HepG2 (cell line): Measurements from ENCODE around the gene SLC35D2. TPM values are rescaled to one million over a fixed set of nuclear protein-coding genes. Genes with fewer than 3 reads are reported as not detected.

ENCODE experiments used
- AGO1 ChIP-seq: fragments of 200-400 bp; formaldehyde crosslinking; IDR thresholded peaks from 2 replicates; pipeline ENCODE4 v1.6.1; 2017; ENCODE audit warnings: mild to moderate bottlenecking, low read depth, low read length, moderate library complexity; ENCODE audit not compliant: poor library complexity, severe bottlenecking
- CENPX ChIP-seq: sonication (generic); formaldehyde crosslinking; IDR thresholded peaks from 2 replicates; pipeline ENCODE4 v1.9.0; 2021; ENCODE audit warnings: mild to moderate bottlenecking, missing genetic modification reagents, moderate library complexity
- CSRNP2 ChIP-seq: sonication (generic); formaldehyde crosslinking; conservative IDR thresholded peaks from 2 replicates; pipeline ENCODE4 v1.8.0; 2022; ENCODE audit warnings: low read depth, missing genetic modification reagents
- GATA4 ChIP-seq: sonication (generic); IDR thresholded peaks from 2 replicates; pipeline ENCODE4 v1.6.1; 2016; ENCODE audit warnings: antibody characterized with exemption, low read depth, borderline replicate concordance
- IRX3 ChIP-seq: sonication (generic); formaldehyde crosslinking; IDR thresholded peaks from 2 replicates; pipeline ENCODE4 v1.8.1; 2023; ENCODE audit warnings: mild to moderate bottlenecking, low read depth, missing genetic modification reagents, borderline replicate concordance
- JUN ChIP-seq: sonication (generic); formaldehyde crosslinking; IDR thresholded peaks from 2 replicates; pipeline ENCODE4 v1.4.0; 2020; ENCODE audit warnings: mild to moderate bottlenecking, missing genetic modification reagents
- NFAT5 ChIP-seq: sonication (generic); formaldehyde crosslinking; IDR thresholded peaks from 2 replicates; pipeline ENCODE4 v1.4.0; 2020; ENCODE audit warnings: missing genetic modification reagents
- NFATC3 ChIP-seq: sonication (generic); formaldehyde crosslinking; IDR thresholded peaks from 2 replicates; pipeline ENCODE4 v1.5.1; 2020; ENCODE audit warnings: mild to moderate bottlenecking, missing genetic modification reagents
- RBM22 ChIP-seq: fragments of 200-400 bp; formaldehyde crosslinking; optimal IDR thresholded peaks from 2 replicates; pipeline ENCODE3; 2017; ENCODE audit warnings: mild to moderate bottlenecking, low read length, moderate library complexity
- SIX1 ChIP-seq: sonication (generic); formaldehyde crosslinking; IDR thresholded peaks from 2 replicates; pipeline ENCODE4 v1.4.0; 2020; ENCODE audit warnings: missing genetic modification reagents, borderline replicate concordance
- XRCC5 ChIP-seq: fragments of 200-400 bp; formaldehyde crosslinking; optimal IDR thresholded peaks from 2 replicates; pipeline ENCODE3; 2017; ENCODE audit warnings: mild to moderate bottlenecking, low read length
- ZFP37 ChIP-seq: sonication (generic); formaldehyde crosslinking; IDR thresholded peaks from 2 replicates; pipeline ENCODE4 v1.4.0; 2020; ENCODE audit warnings: missing genetic modification reagents, borderline replicate concordance
- ZKSCAN8 ChIP-seq: IDR thresholded peaks from 2 replicates; pipeline ENCODE4 v1.6.1; 2016; ENCODE audit warnings: borderline replicate concordance, missing genetic modification reagents, missing compliant biosample characterization
- ZNF350 ChIP-seq: sonication (generic); formaldehyde crosslinking; IDR thresholded peaks from 2 replicates; pipeline ENCODE4 v1.4.0; 2020; ENCODE audit warnings: mild to moderate bottlenecking, low read depth, missing genetic modification reagents, borderline replicate concordance
- ZNF556 ChIP-seq: sonication (generic); formaldehyde crosslinking; IDR thresholded peaks from 2 replicates; pipeline ENCODE4 v1.4.0; 2020; ENCODE audit warnings: mild to moderate bottlenecking, missing genetic modification reagents, borderline replicate concordance
- ZNF564 ChIP-seq: sonication (generic); formaldehyde crosslinking; IDR thresholded peaks from 2 replicates; pipeline ENCODE4 v1.8.1; 2023; ENCODE audit warnings: mild to moderate bottlenecking, missing genetic modification reagents
- ZNF577 ChIP-seq: sonication (generic); formaldehyde crosslinking; IDR thresholded peaks from 2 replicates; pipeline ENCODE4 v1.4.0; 2020; ENCODE audit warnings: mild to moderate bottlenecking, low read depth, missing genetic modification reagents, borderline replicate concordance
- ZNF605 ChIP-seq: sonication (generic); formaldehyde crosslinking; IDR thresholded peaks from 2 replicates; pipeline ENCODE4 v1.8.0; 2022; ENCODE audit warnings: mild to moderate bottlenecking, missing genetic modification reagents
- ZNF720 ChIP-seq: sonication (generic); formaldehyde crosslinking; IDR thresholded peaks from 2 replicates; pipeline ENCODE4 v1.4.0; 2020; ENCODE audit warnings: missing genetic modification reagents
- ZNF75D ChIP-seq: sonication (generic); formaldehyde crosslinking; IDR thresholded peaks from 2 replicates; pipeline ENCODE4 v1.8.1; 2023; ENCODE audit warnings: missing genetic modification reagents, mild to moderate bottlenecking, borderline replicate concordance
- ZNF891 ChIP-seq: sonication (generic); formaldehyde crosslinking; IDR thresholded peaks from 2 replicates; pipeline ENCODE4 v1.5.0; 2020; ENCODE audit warnings: mild to moderate bottlenecking, missing genetic modification reagents
- polyA plus RNA-seq, 8 experiments: library from polyadenylated mRNA; depleted of rRNA in 3 of 8; stranded (reverse) in 7 of 8; unstranded in 1 of 8; fragments of >200 nt; fragmentation: Illumina TruSeq in 4 of 8; extraction: Trizol in 4 of 8; gene quantifications; 2 replicates each; pipeline versions ENCODE4 v1.2.1 to v1.2.3, GENCODE V29; 2011 to 2016; ENCODE audit warnings: low read depth in 4 of 8, missing spikeins in 1 of 8, mixed read lengths in 1 of 8; ENCODE audit not compliant: insufficient read depth in 1 of 8
- total RNA-seq, 5 experiments: library from RNA; depleted of rRNA; stranded (reverse); fragments of >200 nt; fragmentation: Illumina TruSeq; extraction: Trizol; gene quantifications; 2 replicates each; pipeline ENCODE4 v1.2.3, GENCODE V29; 2016; ENCODE audit warnings: low read depth in 1 of 5
- TF ChIP-seq, protein P1 (sequence below): sonication (generic); formaldehyde crosslinking; IDR thresholded peaks from 2 replicates; pipeline ENCODE4 v1.5.0; 2020; ENCODE audit warnings: mild to moderate bottlenecking, missing genetic modification reagents, borderline replicate concordance

Gene SLC35D2
- total and polyA plus RNA-seq, 2 of the 13 experiments (the other 11 are each of a cell fraction or from before 2014, with no cell fraction given): 96.2 to 103 TPM

GRCh38 chr9:96417051-96417586 is 33.6 kb upstream of the SLC35D2 start (continued):
- TF ChIP-seq, protein P1, sequence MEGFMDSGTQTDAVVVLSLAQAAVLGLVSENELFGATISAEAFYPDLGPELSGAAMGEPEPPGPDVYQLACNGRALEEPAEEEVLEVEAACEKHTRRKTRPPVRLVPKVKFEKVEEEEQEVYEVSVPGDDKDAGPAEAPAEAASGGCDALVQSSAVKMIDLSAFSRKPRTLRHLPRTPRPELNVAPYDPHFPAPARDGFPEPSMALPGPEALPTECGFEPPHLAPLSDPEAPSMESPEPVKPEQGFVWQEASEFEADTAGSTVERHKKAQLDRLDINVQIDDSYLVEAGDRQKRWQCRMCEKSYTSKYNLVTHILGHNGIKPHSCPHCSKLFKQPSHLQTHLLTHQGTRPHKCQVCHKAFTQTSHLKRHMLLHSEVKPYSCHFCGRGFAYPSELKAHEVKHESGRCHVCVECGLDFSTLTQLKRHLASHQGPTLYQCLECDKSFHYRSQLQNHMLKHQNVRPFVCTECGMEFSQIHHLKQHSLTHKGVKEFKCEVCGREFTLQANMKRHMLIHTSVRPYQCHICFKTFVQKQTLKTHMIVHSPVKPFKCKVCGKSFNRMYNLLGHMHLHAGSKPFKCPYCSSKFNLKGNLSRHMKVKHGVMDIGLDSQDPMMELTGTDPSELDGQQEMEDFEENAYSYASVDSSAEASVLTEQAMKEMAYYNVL (CRISPR knock-in tag): peak; percentile 86
- peak; percentile 94 for TF ChIP-seq ZNF891 (CRISPR knock-in tag)
- no peak for TF ChIP-seq RBM22
- 0 out of 2 replicates have a peak, but pooled peaks have one; percentile 13 for TF ChIP-seq SIX1
- no peak for TF ChIP-seq NFATC3 (CRISPR knock-in tag)
- no peak for TF ChIP-seq ZFP37 (CRISPR knock-in tag)
- TF ChIP-seq ZNF577 (CRISPR knock-in tag): 0 out of 2 replicates have a peak, but pooled peaks have one; percentile 48
- peak; percentile 88 for TF ChIP-seq ZNF556 (CRISPR knock-in tag)
- peak; percentile 85 for TF ChIP-seq JUN
- peak; percentile 67; the same call in 1 of the 2 replicates for TF ChIP-seq IRX3 (CRISPR knock-in tag)
- peak; percentile 75; the same call in 1 of the 2 replicates for TF ChIP-seq GATA4
- TF ChIP-seq ZNF75D: no peak
- TF ChIP-seq ZNF720: no peak
- TF ChIP-seq ZNF564 (CRISPR knock-in tag): 0 out of 2 replicates have a peak, but pooled peaks have one; percentile 22
- TF ChIP-seq XRCC5: peak; percentile 65
- no peak for TF ChIP-seq AGO1
- peak; percentile 85 for TF ChIP-seq ZNF350
- no peak; the same call in 1 of the 2 replicates for TF ChIP-seq CSRNP2 (CRISPR knock-in tag)
- no peak for TF ChIP-seq NFAT5 (CRISPR knock-in tag)
- no peak for TF ChIP-seq CENPX (CRISPR knock-in tag)
- TF ChIP-seq ZNF605 (CRISPR knock-in tag): no peak
- TF ChIP-seq ZKSCAN8 (CRISPR knock-in tag): peak; percentile 58; the same call in 1 of the 2 replicates
